GM18909 (cell line): ENCODE results near the gene COPE.
"Not testable (repeated sequence)": the region's sequence is repeated elsewhere in the genome, so short reads cannot be mapped to it uniquely, and the experiment has no call there.

Source experiments
- ATAC-seq: cut with Tn5 transposase; IDR thresholded peaks from one replicate; pipeline ENCODE4 v1.9.1; 2021; ENCODE audit warnings: mild to moderate bottlenecking; ENCODE audit not compliant: unreplicated experiment, poor library complexity

COPE gene

DNA sequence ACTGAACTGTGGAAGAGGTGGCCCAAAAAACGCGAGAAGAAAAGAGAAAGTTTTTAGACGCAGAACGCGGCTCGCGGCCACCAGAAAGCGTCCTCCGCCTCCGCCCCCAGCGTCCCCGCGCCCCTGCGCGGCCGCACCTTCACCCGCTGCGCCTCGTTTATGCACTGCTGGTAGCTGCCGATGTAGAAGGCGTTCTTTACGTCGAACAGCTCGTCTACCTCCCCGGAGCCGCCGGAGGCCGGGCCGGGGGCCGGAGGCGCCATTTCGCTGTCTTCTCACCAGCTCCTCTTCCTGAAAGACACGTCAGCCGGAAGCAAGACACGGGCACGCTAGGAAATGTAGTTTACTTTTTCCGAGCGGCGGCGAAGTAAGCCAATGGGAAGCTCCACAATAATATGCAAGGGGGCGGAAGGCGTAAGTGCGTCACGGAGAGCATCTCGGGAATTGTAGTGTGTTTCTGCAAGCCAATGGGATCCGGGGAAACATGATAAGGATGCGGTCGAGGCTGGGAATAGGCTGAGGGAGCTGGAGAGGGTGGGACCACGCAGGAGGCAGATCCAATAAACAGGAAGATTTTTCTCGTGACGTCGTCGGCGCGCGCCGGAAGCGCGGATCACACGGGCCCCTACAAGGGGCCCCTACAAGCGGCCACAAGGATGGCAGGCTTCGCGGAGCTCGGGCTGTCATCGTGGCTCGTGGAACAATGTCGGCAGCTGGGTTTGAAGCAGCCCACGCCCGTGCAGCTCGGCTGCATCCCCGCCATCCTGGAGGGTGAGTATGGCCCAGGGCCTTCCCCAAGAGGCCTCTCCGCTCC is at the start of gene COPE, which contains the start of gene DDX49:
Gene COPE (minus strand): TSS at position 302 of the 814 bp plus-strand sequence. CDS start 39 bp downstream, at position 263.
Gene DDX49 (plus strand): TSS at position 630 of the 814 bp plus-strand sequence. CDS start 27 bp downstream, at position 657.
- ATAC-seq, result peak; percentile 92

DNA sequence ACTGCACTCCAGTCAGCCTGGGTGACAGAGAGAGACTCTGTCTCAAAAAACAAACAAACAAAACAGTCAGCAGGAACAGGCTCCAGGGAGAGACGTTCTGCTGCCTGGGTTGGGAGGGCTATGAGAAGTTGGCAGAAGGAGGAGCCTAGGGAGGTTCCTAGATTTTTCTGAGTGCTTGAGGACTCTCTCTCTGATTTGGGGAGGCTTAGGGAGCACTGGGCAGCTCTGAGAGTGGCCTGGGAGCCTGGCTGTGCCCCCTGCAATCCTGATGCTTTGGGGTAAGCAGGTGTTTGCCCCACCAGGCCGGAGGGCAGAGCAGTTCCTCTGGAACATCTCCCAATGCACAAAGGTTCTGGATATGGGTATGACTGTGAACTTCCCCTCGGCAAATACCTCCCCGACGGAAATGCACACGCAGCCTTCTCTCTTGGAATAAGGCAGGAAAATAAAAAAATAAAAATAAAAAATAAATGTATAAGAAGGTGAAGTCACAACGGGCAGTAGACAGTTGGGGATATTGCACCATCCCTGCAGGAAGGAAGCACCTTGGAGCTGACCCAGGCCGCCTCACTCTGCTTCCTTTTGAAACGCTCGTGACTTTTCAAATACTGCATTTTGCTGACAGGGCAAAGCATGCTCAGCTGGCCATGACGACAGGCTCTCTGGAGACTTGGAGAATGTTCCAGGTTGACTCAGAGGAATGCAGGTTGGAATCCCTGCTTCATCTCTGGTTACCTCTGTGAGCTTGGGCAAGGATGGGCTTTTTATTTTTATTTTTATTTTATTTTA is 48.4 kb upstream of the COPE start:
- no peak for ATAC-seq

DNA sequence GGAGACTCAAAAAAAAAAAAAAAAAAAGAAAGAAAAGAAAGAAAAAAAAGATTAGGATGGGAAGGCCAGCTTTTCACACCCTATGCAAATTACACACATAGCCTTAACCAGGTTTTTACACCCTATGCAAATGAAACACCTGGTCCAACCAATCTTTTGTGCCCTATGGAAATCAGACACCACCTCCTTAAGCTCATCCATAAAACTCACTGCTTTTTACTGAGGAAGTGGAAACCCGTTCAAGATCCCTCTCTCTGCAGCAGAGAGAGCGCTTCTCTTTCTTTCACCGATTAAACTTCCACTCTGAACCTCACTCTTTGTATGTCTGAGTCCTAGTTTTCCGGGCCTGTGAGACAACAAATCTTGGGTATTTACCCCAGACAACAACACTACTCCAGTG is 47.1 kb upstream of the COPE start:
- ATAC-seq, result no peak

DNA sequence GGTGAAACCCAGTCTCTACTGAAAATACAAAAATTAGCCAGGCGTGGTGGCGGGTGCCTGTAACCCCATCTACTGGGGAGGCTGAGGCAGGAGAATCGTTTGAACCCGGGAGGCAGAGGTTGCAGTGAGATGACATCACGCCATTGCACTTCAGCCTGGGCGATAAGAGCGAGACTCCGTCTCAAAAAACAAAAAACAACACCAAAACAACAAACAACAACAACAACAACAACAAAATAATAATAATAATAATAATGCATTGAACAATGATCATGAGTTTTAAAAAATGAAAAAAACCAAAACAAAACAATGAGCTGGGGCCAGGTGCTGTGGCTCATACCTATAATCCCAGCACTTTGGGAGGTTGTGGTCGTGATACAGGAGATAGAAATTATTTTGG is 44.9 kb upstream of the COPE start:
- ATAC-seq, result no peak

DNA sequence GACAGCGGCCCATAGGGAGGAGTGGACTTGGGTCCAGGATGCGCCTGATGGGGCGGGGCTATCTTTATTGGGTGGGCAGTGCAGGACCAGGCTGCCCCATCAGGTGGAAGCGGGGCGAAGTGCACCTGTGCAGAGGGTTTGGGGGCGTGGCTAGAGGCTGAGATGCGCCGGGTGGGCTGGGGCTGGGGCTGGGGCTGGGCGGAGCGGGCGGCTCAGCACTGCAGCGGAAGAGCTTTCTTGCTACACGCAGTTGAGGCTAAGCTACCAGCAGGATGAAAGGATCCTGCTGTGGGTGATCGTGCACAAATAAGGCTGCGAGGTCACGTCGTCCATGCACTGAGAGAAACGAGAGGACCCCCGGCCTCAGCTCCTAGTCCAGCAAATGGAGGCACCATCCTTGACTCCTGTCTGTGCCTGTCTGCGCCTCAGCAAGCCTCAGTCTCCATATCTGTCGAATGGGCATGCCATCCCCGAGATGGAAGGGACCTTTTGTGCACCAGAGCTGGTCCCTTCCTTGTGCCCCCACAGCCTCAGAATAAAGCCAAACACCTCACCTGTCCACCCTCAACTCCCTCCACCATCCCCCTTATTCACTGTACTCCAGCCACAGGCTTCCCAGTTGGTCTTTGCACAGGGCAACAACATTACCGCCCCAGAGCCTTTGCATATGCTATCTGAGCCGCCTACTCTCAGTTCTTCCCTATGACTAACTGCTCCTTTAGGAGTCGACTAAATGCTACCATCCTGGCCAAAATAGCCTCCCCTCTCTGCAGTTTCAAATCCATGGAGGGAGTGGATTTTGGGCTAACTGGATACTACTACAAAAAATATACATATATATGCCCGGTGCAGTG is 42.8 kb upstream of the COPE start:
- ATAC-seq, result no peak

DNA sequence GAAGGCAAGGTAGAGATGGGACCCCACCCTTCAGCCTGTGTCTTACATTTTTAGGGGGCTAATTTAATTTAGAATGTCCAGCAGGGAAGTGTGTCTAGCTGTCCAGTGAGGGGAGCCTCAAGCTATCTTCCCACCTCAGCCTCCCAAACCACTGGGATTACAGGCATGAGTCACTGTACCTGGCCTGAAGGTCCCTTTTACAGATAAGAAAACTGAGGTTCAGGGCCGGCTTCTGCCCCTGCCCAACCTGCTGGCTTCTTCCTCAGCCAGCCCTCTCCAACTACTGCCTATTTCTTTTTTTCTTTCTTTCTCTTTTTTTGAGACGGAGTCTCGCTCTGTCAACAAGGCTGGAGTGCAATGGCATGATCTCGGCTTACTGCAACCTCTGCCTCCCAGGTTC is 41.2 kb upstream of the COPE start:
- ATAC-seq, result no peak

DNA sequence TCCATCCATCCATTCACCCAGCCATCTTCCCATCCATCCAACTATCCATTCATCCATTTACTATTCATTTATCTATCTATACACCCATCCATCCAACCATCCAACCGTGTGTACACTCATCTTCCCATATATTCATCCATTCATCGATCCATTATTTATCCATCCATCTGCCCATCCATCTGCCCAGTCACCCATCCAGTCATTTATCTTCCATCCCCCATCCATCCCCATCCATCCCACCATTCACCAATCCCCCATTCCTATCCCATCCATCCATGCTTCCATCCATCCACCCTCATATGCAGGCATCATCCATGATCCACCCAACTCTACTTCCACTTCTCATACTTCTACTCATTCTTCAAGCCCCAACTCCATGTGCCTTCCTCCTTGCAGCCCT is 35.9 kb upstream of the COPE start:
- ATAC-seq, result no peak

DNA sequence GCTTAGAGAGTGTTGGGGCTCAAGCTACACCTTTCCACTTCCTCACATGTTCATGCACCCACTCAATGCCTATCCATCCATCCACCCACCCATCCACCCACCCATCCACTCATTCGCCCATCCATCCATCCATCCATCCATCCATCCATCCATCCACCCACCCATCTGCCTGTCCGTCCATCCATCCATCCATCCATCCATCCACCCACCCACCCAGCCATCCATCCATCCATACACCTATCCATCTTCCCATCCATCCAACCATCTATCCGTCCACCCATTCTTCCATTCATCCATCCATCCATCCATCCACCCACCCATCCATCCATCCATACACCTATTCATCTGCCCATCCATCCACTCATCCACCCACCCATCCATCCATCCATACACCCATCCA is 34.9 kb upstream of the COPE start:
- ATAC-seq, result no peak

DNA sequence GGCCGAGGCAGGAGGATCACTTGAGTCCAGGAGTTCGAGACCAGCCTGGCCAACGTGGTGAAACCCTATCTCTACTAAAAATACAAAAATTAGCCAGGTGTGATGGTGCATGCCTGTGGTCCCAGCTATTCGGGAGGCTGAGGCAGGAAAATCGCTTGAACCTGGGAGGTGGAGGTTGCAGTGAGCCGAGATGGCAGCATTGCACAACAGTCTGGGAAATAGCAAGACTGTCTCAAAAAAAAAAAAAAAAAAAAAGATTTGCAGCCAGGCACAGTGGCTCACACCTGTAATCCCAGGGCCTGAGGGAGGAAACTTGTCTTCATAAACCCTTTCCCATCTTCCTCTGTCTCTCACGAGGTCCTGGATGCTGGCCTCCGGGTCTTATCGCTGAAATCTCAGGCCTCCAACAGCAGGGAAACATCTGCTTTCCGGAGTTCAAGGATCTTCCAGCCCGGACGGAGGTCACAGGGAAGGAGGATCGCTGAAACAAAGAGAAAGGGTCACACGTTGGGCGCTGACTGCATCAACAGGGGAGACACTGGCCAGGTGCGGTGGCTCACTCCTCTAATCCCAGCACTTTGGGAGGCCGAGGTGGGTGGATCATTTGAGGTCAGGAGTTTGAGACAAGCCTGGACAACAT is 33.3 kb upstream of the COPE start:
- not testable (repeated sequence) for ATAC-seq

DNA sequence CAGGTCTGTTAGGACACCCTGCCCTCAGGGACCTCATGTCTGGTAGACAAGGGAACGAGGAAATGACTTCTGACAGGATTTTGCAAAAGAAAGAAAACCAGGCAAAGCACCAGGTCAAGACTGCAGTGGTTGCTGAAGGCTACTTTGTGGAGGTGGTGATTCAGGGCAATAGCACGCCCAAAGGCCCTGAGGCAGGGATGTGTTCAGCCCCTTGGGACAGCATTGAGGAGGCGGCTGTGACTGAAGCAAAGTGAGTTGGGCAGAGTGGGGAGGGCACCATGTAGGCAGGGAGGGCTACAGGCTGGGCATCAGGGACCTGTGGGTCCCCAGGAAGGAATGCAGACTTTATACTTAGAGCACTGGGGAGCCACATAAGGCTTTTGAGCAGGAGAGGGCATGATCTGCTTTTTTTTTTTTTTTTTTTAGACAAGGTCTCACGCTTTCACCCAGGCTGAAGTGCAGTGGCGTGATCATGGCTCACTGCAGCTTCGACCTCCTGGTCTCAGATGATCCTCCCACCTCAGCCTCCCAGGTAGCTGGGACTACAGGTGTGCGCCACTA is 32.6 kb upstream of the COPE start:
- no peak for ATAC-seq

DNA sequence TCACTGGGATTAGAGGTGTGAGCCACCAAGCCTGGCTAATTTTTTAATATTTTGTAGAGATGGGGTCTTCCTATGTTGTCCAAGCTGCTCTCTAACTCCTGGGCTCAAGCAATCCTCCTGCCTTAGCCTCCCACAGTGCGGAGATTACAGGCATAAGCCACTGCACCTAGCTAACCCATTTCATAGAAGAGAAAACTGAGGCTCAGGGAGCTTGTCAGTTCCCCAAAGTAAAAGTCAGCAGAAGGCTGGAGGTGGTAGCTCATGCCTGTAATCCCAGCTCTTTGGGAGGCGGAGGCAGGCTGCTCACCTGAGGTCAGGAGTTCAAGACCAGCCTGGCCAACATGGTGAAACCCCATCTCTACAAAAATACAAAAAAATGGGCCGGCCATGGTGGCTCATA is 30.7 kb upstream of the COPE start:
- ATAC-seq, result no peak

DNA sequence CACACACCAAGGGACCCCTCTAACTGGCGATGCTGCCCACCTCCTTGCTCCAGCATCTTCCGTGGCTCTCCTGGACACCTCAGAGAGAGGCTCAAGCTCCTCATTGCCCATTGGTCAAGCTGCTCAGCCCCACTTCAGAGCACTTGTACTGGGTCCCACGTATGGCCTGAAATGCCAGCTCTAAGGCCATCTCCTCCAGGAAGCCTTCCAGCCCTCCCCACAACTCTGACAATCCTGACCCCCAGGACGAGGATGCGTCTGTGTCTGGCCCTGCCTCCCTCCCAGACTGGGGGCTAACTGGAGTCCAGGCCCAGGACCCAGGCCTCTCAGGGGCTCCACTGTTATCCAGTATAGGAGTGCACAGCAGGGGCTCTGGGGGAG is 29.8 kb upstream of the COPE start:
- ATAC-seq, result no peak

DNA sequence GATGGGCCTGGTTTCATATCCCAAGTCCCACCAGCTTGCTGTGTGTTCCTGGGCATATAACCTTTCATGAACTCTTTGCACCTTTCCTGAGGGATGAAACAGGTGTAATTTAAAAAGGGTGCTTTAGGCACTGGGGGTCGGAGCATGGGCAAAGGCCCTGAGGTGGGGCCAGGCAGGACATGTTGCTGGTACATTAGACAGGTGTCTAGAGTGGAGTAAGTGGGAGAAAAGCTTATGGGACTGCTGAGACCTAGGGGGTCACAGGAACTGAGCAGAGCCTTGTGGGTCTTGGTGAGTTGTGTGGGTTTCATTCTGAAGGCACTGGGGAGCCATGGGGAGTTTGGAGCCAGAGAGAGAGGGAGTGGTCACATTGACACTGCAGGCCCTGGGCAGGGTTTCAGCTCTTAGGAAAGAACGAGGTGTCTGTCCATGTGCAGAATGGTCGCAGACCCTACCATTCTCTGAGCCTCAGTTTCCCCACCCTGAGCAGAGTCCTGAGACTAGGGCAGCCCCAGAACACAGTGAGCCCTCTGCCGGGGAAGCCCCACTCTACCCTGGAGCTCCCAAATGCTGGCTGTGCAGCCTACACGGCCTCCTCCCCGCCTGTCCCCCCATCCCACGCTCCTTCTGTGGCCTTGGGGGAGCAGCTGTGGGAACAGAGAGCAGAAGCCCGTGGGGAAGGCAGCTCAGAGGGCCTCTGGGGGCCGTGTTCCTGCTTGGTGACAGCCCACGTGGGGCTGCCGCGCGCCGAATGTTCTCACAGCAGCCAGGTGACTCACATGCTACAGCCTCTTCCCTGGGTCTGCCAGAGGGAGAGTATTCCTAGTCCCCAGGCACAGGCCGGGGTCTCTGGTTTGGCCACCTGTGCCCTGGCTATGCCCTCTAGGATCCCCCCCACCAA is 29.1 kb upstream of the COPE start:
- ATAC-seq, result no peak

DNA sequence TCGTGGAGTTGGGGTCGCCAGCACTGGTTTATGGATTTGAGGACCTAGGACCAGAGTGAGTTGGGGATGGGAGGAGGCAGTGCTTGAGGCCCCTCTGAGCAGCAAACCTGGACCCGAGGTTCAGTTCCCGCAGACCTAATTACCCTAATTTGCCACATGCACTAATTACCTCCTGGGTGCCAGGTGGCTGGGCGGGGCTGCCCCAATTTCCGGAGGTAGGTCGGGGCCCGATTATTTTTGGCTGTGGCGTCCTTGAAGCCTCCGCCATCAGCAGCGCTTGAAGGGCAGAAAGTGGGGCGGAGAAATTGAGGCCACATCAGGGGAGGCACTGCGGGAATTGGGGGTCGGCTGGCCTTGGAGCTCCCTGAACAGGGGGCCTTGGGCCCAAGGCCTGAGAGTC is 27.7 kb upstream of the COPE start:
- no peak for ATAC-seq

DNA sequence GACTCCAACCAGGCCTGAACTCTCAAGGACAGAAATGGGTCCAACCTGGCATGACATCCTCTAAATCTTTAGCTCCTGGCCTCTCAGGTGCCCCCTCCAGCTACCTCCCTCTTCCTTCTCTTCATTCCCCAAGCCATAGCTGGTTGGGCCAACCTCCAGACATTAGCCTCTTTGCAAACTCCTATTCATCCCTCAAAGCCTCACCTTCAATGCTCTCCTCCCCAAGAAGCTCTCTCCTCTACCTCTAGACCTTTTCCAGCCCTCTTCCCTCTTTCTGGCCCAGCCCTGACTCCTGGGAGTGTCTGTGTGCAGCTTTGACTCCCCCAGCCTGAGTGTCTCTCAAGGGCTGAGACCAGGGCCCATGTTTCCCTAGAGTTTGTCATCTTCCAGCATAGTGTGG is 27.1 kb upstream of the COPE start:
- ATAC-seq, result no peak

DNA sequence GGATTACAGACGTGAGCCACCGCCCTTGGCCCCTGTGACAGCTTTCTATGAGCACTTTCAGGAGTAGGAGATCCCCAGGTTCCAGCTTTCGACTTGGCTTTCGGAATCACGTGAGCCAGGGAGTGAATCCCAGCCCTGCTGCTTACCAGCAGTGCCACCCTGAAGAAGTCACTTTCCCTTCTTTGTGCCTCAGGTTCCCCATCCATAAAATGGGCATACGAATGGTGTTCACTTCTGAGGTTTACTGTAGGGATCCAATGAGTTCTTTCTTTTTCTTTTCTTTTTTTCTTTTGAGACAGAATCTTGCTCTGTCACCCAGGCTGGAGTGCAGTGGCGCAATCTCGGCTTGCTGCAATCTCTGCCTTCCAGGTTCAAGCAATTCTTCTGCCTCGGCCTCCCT is 26.1 kb upstream of the COPE start:
- ATAC-seq, result no peak

DNA sequence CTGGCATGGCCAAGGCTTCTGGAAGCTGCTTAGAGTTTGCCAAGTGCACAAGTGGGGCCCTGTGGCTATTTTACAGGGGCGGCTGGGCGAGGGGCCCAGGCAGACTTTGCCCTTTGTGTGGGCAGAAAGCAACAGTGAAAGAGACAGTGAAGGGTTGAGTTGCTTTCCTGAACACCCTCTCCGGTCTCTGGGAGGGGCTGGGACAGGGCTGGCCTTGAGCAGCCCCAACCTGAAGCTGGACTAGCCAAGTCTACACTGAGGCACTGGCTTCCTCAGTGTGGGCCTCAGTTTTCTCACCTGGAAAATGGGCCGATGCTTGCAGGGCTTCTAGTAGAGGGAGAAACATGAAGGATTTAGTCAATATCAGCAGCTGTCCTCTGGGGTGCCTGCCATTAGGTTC is 24.3 kb upstream of the COPE start:
- no peak for ATAC-seq

DNA sequence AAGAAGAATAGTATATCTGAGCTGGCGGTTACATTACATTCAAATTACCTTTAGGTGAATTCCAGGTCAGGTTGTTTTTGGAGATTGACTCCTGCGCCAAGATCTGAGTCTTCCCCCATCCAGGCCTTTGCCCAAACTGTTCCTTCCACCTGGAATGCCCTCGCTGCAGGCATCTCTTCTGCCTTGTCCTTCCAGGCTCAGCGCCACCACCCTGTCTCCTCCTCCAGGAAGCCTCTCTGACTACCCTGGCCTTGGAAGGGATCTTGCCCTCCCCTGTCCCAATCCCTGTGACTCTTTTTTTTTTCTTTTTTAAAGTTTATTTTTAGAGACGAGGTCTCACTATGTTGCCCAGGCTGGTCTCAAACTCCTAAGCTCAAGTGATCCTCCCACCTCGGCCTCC is 23.5 kb upstream of the COPE start:
- ATAC-seq, result no peak
